Stimulated activated CD8-positive, alpha-beta memory T cell treated with anti-CD3 and anti-CD28 coated beads, Interleukin-7, amount 100 ng/mL, for 24 hours (primary cell): ENCODE results near the gene MOV10.
"Not testable (repeated sequence)": the region's sequence is repeated elsewhere in the genome, so short reads cannot be mapped to it uniquely, and the experiment has no call there.

Source experiments
- DNase-seq: peaks from one replicate; pipeline ENCODE4 v3.0.0-alpha.2; 2020; ENCODE audit warnings: low read depth

The MOV10 gene

DNA sequence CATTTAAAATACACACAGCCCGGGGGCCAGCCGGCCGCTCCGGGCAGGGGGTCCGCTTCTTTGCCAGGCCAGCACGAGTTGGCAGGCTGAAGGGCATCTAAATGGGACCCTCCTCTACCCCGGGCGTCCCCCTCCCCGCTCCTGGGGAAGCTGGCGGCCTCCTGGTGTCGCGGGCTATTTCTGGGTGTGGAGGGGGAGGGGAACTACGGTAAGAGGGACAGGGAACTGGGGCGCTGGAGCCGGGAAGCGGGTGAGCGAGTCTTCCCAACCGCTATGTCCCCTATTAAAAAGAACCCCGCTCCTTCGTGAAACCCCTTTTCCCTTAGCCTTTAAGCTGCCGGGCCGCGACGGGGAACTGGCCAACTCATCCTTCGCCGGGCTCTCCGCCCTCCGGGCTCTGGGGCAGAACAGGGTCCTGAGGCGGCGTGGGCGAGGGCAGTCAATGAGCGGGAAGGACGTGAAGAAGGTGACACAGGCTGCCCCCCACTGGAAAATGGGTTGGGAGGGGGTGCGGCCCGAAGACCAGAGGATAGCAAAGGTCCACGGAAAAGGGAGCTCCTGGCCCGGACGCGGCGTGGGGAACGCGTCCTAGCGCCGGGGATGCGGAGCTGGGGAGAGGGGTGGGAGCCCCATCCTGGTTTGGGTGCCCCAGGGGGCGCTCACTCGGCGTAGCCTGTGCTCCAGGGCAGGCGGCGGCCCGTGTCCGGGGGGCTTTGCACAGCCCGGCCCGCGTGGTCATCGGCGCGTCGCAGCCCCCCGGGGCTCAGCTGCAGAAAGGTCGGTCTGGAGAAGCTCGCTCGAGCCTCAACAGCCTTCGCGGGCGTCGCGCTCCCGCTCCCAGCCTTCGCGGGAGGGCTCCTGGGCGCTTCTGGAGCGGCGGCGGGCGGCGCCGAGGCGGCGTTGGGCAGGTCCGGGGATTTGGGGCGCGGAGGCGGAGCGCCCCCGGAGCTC lies 40.1 kb downstream of the MOV10 start:
- no peak for DNase-seq

DNA sequence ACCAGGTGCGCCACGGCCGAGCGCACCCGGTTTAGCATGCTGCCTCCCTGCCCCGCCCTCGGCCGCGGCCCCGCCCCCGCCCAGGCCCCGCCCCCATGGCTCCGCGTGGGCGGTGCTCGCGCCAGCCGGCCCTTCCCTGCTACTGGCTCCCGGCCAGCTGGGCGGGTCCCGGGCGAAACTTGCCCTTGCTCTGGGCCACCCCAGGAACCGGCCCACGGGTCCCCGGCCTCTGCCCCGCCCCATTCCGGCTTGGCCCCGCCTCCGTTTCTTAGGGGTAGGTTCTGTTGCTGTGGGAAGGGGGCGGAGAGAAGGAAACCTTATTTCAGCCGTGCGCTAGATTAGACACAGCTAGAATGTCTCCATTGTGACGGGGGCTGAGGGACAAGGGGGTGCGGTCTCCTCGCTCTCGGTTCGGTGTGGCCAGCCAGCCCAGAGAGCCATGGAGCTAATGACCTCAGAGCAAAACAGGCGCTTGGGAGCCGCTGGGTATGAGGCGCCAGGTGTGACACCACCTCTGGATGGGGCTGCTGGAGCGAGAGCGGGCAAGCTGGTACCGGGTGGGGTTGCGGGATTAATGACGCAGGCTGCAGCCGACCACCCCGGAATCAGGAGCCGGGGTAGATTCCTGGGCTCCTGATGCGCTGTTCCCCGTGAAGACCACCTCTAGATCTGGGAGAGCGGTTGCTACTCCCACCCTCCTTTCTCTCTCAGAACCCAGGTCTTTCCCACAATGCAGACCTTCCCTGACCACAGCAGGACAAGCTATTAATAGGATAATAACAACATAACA lies 41.0 kb downstream of the MOV10 start, which contains the start of gene PPM1J:
TSS of gene PPM1J (minus strand) at position 69 of the 790 bp plus-strand sequence. CDS start at position 38, 31 bp downstream.
- peak; percentile 92 for DNase-seq

DNA sequence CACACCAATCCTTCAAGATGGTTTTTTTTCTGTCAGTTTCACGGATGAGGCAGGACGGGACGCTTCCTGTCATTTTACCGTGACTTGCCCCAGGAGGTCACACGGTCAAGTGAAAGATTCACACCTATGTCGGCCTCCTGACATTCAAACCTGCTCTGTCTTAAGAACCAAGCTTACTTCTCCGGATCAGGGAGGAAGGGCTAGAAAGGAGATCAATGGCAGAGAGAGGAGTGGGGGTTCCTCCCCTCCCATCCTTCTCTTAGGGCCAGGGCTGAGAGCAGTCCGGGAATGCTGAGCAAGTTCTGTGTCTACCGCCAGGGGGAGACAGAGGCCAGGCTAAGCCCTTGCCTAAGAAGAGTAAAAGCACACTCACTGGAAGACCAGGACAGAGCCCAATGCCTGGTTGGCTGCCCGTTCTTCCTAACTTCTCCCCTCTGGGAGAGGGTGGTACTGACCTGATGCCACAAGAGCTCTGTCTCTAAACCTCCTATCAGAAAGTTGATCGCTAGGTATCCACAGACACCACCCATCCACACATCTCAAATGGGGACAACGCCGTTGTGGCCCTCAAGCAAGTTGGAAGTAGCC lies 41.8 kb downstream of the MOV10 start:
- DNase-seq = peak; percentile 58

DNA sequence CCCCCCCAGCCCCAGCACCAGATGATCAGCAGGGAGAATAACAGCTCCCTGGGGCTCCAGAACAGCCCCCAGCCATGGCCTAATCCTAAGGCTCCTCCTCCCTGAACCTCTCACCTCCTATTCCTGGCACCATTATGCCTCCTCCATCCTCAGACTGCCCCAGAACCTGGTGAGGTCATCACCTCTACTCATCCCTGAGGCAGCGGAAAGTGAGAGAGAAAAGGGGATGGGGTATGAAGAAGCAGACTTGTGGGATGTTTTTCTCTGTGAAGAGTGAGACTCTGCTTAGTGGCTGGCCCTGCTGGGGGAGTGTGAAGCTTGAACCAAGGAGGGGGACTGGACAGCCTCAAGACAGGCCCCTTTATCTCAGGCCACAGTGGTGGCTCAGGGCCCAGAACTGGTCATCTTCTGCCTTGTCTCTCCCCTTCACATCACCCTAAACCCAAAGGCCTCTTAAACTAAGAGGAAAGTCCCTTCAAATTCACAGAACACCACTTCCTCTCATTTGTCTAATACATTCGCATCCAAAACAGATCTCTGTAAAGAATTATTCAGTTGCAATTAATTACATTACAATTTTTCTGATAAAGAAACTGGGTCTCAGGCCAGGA lies 42.9 kb downstream of the MOV10 start:
- DNase-seq = no peak

DNA sequence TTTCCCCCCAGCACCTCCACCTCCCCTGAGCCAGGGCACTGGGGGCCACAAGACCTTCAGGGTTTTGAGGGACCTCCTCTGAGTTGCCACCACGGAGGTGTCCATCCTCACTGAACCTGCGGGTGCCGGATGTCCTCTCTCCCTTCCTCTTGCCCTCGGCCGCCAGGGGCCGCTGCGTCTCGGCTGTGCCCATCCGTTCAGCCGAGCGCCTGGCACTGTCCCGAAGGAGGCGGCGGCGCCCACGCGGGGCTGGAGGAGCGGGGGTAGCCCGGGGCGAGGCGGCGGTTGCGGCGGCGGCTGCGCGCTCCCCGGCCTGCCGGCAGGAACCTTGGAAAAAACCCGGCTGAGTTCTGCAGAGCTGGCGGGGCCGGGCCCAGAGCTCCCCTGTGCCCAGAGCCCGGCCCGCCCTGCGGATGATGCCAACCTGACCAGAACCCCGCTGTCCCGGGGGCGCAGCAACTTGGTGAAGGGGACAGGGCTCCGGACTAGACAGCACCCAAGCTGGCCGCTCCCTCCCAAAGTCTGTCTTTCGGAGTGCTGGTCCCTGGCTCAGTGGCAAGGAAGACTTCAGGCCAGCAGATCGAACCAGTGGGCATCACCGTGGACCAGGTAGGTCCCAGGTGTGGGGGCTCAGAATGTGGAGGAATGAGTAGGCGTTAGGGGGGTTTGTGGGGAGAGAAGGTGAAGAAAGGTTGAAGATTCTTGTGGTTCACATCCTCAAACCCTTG lies 44.4 kb downstream of the MOV10 start:
- no peak for DNase-seq

DNA sequence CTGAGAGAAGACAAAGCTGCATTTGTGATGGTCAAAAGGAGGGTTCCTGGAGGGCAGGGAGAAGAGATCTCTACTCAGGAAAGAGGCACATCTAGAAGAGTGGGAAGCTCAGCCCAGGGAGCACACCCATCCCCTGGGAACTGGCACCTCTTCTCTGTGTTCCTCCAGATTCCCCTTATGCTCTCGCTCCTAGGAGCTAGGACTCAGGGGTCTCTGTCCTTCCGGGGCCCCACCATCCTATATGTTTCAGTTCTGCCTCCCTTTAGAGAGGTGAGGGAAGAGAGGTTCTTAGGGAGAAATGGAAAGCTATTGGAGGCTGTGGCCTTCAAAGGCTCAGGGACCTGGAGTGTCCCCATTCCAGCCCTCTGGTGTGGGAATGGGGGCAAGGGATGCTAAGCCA lies 45.2 kb downstream of the MOV10 start:
- no peak for DNase-seq

DNA sequence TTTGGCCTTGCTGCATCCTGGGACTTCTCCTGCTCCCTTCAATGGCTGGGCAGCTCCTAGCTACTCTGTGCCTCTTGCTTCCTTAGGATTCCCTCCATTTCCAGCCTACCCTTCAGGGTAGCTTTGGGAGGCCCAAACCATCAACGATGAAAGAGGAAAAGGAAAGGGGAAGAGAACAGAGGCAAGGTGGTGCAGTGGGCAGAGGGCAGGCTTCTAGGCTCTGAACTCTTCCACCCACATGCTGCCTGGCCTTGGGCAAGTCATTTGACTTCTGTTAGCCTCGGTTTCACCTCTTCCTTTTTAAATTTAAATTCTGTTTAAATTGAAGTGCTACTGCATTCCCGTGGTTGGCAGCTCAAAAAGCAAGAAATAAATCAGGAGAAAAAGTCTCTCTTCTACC lies 46.3 kb downstream of the MOV10 start:
- no peak for DNase-seq

DNA sequence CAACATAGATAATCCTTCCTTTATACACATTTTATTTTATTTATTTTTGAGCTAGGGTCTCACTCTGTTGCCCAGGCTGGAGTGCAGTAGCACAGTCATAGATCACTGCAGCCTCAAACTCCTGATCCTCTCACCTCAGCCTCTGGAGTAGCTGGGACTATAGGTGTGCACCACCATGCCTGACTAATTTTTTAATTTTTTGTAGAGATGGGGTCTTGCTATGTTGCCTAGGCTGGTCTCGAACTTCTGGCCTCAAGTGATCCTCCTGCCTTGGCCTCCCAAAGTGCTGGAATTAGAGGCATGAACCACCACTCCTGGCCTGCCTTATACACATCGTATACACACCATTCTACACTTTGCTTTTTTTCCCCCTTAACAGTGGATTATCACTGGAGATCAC lies 46.8 kb downstream of the MOV10 start:
- DNase-seq = not testable (repeated sequence)

DNA sequence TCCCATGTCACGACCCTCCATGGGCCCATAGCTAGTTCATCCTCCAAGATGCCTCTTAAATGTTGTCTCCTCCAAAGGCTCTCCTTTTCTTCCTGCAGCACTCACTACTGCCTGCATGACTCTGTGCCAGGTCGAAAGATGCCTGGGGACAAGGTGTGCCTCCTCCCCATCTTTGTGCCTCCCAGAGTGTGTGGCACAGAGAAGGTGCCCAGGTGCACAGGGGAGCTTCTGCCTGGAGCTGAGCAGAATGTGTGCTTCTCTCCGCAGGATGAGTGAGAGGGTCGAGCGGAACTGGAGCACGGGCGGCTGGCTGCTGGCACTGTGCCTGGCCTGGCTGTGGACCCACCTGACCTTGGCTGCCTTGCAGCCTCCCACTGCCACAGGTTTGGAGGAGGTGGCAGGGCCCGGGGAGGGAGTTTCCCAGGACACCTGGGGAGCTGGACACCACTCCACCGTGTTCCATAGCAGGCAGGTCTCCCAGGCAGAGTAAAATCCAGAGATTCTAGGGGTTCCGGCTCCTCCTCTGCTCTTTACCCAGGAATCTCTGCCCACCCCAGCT lies 47.6 kb downstream of the MOV10 start:
- DNase-seq = no peak

DNA sequence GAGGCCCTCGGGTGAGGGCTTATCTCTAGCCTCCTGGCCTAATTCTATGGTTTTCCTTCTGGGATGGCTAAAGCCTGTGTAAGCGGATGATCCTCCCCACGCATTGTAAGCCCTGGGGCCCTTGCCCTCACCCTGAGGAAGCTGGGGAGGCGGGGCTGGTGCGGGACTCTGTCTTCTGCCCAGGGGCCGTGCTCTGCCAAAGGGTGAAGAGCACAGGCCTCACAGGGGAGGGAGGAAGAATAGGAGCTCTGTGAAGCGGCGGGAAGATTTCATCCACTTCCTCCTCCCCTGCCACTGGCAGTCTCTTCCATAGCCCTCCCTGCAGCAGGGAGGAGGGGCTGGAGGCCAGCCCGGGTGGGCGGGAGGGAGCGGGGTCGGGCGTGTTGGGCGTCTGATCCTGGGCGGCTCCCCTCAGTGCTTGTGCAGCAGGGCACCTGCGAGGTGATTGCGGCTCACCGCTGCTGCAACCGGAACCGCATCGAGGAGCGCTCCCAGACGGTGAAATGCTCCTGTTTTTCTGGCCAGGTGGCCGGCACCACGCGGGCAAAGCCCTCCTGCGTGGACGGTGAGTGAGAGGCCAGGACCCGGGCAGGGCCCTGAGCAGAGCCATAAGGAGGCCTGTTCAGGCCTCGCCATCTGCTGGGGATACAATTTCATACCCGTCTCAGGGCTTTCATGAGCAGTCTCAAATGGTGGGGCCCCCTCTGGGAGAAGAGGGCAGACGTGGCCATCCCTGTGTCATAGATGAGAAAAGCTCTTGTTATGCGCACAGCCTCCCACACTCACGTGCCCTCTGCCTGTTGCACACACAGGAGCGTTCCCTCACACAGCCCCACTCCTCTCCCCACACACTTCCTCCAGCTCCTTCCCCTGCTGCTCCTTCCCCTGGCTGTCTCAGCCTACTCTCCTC lies 48.4 kb downstream of the MOV10 start:
- no peak for DNase-seq

DNA sequence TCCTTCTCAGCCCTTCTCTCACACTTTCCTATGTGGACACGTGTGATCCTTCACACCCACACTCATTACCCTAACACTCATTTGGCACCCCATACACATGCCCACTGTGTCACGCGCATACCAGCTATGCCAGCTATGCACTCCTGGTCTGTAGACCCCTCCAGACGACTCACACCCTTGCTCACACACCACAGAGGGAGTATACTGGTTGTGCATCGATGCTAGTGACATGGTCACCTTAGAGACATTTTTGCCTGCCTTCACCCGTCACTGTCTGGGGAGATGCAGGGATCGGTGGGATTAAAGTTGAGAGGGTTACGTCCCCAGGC lies 49.0 kb downstream of the MOV10 start:
- no peak for DNase-seq

DNA sequence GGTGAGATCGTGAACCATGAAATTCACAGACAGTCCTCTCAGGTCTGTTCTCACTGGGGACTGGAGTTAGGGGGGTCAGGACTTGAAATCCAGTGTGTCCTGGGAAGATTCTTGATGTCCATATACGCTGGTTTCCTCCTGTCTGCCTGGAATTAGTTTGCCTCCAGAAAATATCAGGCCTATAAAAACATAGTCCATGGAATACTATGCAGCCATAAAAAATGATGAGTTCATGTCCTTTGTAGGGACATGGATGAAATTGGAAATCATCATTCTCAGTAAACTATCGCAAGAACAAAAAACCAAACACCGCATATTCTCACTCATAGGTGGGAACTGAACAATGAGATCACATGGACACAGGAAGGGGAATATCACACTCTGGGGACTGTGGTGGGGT lies 49.8 kb downstream of the MOV10 start:
- DNase-seq = not testable (repeated sequence)

DNA sequence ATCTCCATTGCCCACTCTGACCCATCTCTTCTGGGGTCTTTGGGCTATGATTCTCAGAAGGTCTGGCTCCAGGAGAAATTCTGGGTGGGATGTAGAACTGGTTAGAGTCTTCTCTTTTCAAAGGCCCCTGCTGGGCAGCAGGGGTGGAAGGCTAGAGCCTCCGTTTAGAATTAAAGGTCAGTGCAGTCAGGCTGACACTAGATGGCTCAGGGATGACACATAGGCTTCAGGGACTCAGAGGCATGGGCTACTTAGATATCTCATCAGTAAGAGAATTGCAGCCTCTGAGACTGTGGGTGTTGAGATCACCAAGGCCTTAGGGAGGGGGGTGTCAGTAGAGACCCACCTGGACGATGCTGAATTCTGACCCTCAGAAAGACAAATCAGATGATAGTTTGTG lies 53.3 kb downstream of the MOV10 start:
- DNase-seq = no peak

DNA sequence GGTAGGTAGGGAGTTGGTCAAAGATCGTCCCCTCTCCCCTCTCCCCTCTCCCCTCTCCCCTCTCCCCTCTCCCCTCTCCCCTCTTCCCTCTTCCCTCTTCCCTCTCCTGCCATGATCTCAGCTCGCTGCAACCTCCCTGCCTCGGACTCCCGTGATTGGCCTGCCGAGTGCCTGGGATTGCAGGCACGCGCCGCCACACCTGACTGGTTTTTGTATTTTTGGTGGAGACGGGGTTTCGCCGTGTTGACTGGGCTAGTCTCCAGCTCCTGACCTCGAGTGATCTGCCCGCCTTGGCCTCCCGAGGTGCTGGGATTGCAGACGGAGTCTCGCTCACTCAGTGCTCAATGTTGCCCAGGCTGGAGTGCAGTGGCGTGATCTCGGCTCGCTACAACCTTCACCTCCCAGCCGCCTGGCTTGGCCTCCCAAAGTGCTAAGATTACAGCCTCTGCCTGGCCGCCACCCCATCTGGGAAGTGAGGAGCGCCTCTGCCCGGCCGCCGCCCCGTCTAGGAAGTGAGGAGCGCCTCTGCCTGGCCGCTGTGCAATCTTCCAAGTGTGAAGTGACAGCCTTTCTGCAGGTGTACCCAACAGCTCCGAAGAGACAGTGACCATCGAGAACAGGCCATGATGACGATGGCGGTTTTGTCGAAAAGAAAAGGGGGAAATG lies 54.0 kb downstream of the MOV10 start:
- DNase-seq = not testable (repeated sequence)

DNA sequence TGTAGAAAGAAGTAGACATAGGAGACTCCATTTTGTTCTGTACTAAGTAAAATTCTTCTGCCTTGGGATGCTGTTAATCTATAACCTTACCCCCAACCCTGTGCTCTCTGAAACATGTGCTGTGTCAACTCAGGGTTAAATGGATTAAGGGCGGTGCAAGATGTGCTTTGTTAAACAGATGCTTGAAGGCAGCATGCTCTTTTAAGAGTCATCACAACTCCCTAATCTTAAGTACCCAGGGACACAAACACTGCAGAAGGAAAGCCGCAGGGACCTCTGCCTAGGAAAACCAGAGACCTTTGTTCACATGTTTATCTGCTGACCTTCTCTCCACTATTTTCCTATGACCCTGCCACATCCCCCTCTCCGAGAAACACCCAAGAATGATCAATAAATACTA lies 54.6 kb downstream of the MOV10 start:
- not testable (repeated sequence) for DNase-seq

DNA sequence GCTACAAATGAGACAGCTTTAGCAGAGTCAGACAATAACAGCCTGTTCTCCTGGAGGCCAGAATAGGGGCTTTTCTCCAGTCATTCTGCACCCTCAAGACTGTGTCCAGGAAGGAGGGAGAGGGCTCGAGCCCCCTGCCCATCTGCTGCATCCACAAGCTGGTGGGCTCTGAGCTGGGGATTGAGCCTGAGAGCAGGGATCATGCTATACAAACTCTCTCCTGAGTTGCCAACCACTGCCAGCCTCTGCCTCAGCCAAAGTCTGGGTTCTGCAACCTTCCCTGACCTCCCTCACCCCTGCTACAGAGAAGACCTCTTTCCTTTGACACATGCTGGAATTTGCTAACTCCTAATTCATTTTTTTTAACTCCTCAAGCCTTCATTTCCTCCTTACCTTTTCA lies 55.5 kb downstream of the MOV10 start:
- DNase-seq = no peak

DNA sequence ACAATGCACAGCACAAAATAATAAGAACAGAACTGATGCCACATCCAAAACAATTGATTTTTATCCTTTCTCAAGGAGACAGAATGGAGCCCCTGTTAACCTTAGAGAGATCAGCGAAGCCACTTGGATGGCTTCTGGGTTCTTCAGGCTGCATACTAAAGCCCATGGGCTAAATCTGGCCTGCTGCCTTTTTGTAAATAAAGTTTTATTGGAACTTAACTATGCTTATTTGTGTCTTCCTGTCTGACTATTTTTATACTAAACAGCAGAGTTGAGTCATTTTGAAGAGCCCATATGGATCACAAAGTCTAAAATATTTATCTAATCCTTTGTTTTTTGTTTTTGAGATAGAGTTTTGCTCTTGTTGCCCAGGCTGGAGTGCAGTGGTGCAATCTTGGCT lies 57.0 kb downstream of the MOV10 start:
- DNase-seq = no peak

DNA sequence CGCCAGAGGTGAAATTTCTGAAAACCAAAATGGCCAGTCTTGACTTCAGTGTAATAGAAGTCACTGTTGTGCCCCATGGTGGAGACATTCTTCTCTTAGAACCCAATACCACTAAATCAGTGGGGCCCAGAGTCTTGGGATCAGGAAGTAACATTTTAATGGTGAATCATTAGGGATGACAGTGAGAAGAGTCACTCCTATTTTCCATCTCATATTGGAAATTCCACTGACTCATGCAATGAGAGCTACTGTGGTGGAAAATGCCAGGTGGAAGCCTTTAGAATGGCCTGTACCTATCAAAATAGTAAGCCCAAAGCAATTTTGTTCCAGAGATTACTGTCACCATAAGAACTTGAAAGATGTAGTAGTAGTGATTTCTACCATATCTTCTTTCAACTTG lies 61.3 kb downstream of the MOV10 start:
- DNase-seq = no peak

DNA sequence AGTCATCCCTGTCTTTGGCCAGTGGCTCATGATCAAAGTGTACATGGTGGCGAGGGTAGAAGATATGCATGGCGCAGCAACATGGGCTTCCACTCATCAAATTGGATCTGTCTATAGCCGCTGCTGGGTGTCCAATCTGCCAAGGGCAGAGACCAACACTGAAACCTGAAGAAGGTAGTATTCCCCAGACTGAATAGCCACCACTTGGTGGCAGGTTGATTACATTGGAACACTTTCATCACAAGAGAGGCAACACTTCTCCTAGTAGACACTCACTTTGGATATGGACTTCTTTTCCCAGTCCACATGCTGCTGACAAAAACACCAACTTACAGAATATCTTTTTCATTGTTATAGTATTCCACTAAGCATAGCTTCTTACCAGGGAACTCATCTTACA lies 63.1 kb downstream of the MOV10 start:
- DNase-seq = no peak
